ENCODE data around the gene LMBR1. TPM values are rescaled to one million over a fixed set of nuclear protein-coding genes. Genes with fewer than 3 reads are reported as not detected.

LMBR1 gene
- total RNA-seq, 1 donor from 2014 or later: 49.7 TPM

GRCh38 chr7:156725073-156725472 is 167.9 kb downstream of the LMBR1 start:
- no peaks in the 10 kb centered on the region for H4K20me1 ChIP-seq (ENCODE audit: insufficient read depth, low read length)
- H3K27ac Mint-ChIP-seq (ENCODE audit: unreplicated experiment): no peak overlapping the region
- H3K36me3 ChIP-seq (ENCODE audit: insufficient read depth, low read length): no peaks in the 10 kb centered on the region
- TF ChIP-seq EZH2 (IDR thresholded peaks at IDR 0.05; ENCODE audit: insufficient read depth, low read length): no peak
- TF ChIP-seq CTCF (IDR thresholded peaks at IDR 0.05; ENCODE audit: insufficient read depth, low read depth, low read length): no peak
- FAIRE-seq (no peak), DNase-seq (ENCODE audit: low read depth) (peak; percentile 66)
- H3K27me3 ChIP-seq (ENCODE audit: insufficient read depth, low read length): no peaks in the 10 kb centered on the region
- no peaks in the 10 kb centered on the region for H3K9me3 Mint-ChIP-seq (ENCODE audit: unreplicated experiment)
- no peak overlapping the region for H3K4me3 ChIP-seq (ENCODE audit: insufficient read depth, low read depth, low read length)
- H2AFZ ChIP-seq (ENCODE audit: low read depth, low read length): no peak overlapping the region
- no peaks in the 10 kb centered on the region for H3K36me3 Mint-ChIP-seq (ENCODE audit: low read depth, unreplicated experiment)
- H3K9ac ChIP-seq (ENCODE audit: low read length): no peak overlapping the region
- peak overlapping the region; percentile 4 for H3K4me2 ChIP-seq (ENCODE audit: low read length)
- no peaks in the 10 kb centered on the region for H3K27me3 Mint-ChIP-seq (ENCODE audit: low read depth, unreplicated experiment)
- no peak overlapping the region for H3K4me3 Mint-ChIP-seq (ENCODE audit: unreplicated experiment)
- H3K79me2 ChIP-seq (ENCODE audit: insufficient read depth, low read length): no peaks in the 10 kb centered on the region
- no peaks in the 10 kb centered on the region for H3K4me1 ChIP-seq (ENCODE audit: insufficient read depth, low read length)
- H3K9me3 ChIP-seq (ENCODE audit: insufficient read depth, low read depth, low read length): no peaks in the 10 kb centered on the region
- H3K27ac ChIP-seq (ENCODE audit: low read depth, low read length): no peak overlapping the region
- H3K4me1 Mint-ChIP-seq (ENCODE audit: low read depth, unreplicated experiment): no peaks in the 10 kb centered on the region

- no peaks in the 10 kb centered on the region for H3K79me2 ChIP-seq (ENCODE audit: insufficient read depth, low read length)
- TF ChIP-seq EZH2 (IDR thresholded peaks at IDR 0.05; ENCODE audit: insufficient read depth, low read length) (no peak), CTCF (IDR thresholded peaks at IDR 0.05; ENCODE audit: insufficient read depth, low read depth, low read length) (no peak)
- H3K4me1 ChIP-seq (ENCODE audit: insufficient read depth, low read length): no peaks in the 10 kb centered on the region
- no peaks in the 10 kb centered on the region for H3K36me3 ChIP-seq (ENCODE audit: insufficient read depth, low read length)
- DNase-seq (ENCODE audit: low read depth): peak; percentile 29
- no peaks in the 10 kb centered on the region for H3K9me3 ChIP-seq (ENCODE audit: insufficient read depth, low read depth, low read length)
- H3K27ac ChIP-seq (ENCODE audit: low read depth, low read length): no peak overlapping the region
- H2AFZ ChIP-seq (ENCODE audit: low read depth, low read length): no peak overlapping the region
- H3K4me2 ChIP-seq (ENCODE audit: low read length): peak overlapping the region; percentile 2
- H3K4me3 Mint-ChIP-seq (ENCODE audit: unreplicated experiment): no peak overlapping the region
- H3K9me3 Mint-ChIP-seq (ENCODE audit: unreplicated experiment): peaks cover 1% of the 10 kb centered on the region
- H3K27me3 Mint-ChIP-seq (ENCODE audit: low read depth, unreplicated experiment): no peaks in the 10 kb centered on the region
- H3K4me1 Mint-ChIP-seq (ENCODE audit: low read depth, unreplicated experiment): no peaks in the 10 kb centered on the region
- no peaks in the 10 kb centered on the region for H3K27me3 ChIP-seq (ENCODE audit: insufficient read depth, low read length)
- H3K36me3 Mint-ChIP-seq (ENCODE audit: low read depth, unreplicated experiment): no peaks in the 10 kb centered on the region
- FAIRE-seq: no peak
- no peaks in the 10 kb centered on the region for H4K20me1 ChIP-seq (ENCODE audit: insufficient read depth, low read length)
- H3K27ac Mint-ChIP-seq (ENCODE audit: unreplicated experiment): no peak overlapping the region
- H3K9ac ChIP-seq (ENCODE audit: low read length): no peak overlapping the region
- H3K4me3 ChIP-seq (ENCODE audit: insufficient read depth, low read depth, low read length): no peak overlapping the region
These were observed 170.7 kb downstream of the LMBR1 start for GRCh38 chr7:156722043-156722826.

Data from astrocyte (in vitro differentiated cells and primary cell).